ENCODE results near the gene DCC. TPM values are rescaled to one million over a fixed set of nuclear protein-coding genes. Genes with fewer than 3 reads are reported as not detected.

Gene DCC
- total RNA-seq, 1 donor from 2014 or later = not detected

- Mint-ChIP-seq H3K4me1 (ENCODE audit: low read depth) (no peaks in the 10 kb centered on the region), H3K36me3 (ENCODE audit: low read depth) (no peaks in the 10 kb centered on the region), H3K9me3 (ENCODE audit: low read depth) (peaks cover 2% of the 10 kb centered on the region), H3K27me3 (ENCODE audit: low read depth) (no peaks in the 10 kb centered on the region), H3K4me3 (ENCODE audit: unreplicated experiment) (no peak overlapping the region), H3K27ac (ENCODE audit: unreplicated experiment) (no peak overlapping the region)
- no peak for TF ChIP-seq CTCF (IDR thresholded peaks at IDR 0.05)
- DNase-seq (ENCODE audit: low spot score) = no peak
These were observed 1194.2 kb downstream of the DCC start for GRCh38 chr18:53534203-53534602.

- no peak for DNase-seq (ENCODE audit: low spot score)
These were observed 1194.7 kb downstream of the DCC start for GRCh38 chr18:53534695-53535094.

GRCh38 chr18:53536908-53537307 lies 1196.9 kb downstream of the DCC start:
- TF ChIP-seq CTCF (IDR thresholded peaks at IDR 0.05) = no peak
- peaks cover 2% of the 10 kb centered on the region for H3K9me3 Mint-ChIP-seq (ENCODE audit: low read depth)

More at GRCh38 chr18:53534695-53535094, 1194.7 kb downstream of the DCC start:
- H3K4me3 Mint-ChIP-seq (ENCODE audit: unreplicated experiment) = no peak overlapping the region
- no peaks in the 10 kb centered on the region for H3K27me3 Mint-ChIP-seq (ENCODE audit: low read depth)
- no peaks in the 10 kb centered on the region for H3K36me3 Mint-ChIP-seq (ENCODE audit: low read depth)
- no peak for TF ChIP-seq CTCF (IDR thresholded peaks at IDR 0.05)
- no peak overlapping the region for H3K27ac Mint-ChIP-seq (ENCODE audit: unreplicated experiment)
- peaks cover 2% of the 10 kb centered on the region for H3K9me3 Mint-ChIP-seq (ENCODE audit: low read depth)
- H3K4me1 Mint-ChIP-seq (ENCODE audit: low read depth) = no peaks in the 10 kb centered on the region

GRCh38 chr18:53541924-53542323 lies 1201.9 kb downstream of the DCC start:
- DNase-seq (ENCODE audit: low spot score) = no peak
- no peaks in the 10 kb centered on the region for H3K4me1 Mint-ChIP-seq (ENCODE audit: low read depth)

More at GRCh38 chr18:53536908-53537307, 1196.9 kb downstream of the DCC start:
- H3K27me3 Mint-ChIP-seq (ENCODE audit: low read depth) = no peaks in the 10 kb centered on the region
- no peak overlapping the region for H3K4me3 Mint-ChIP-seq (ENCODE audit: unreplicated experiment)
- no peak overlapping the region for H3K27ac Mint-ChIP-seq (ENCODE audit: unreplicated experiment)
- H3K4me1 Mint-ChIP-seq (ENCODE audit: low read depth) = no peaks in the 10 kb centered on the region
- no peak for DNase-seq (ENCODE audit: low spot score)
- no peaks in the 10 kb centered on the region for H3K36me3 Mint-ChIP-seq (ENCODE audit: low read depth)

GRCh38 chr18:53543711-53544110 lies 1203.7 kb downstream of the DCC start:
- Mint-ChIP-seq H3K27me3 (ENCODE audit: low read depth) (no peaks in the 10 kb centered on the region), H3K9me3 (ENCODE audit: low read depth) (peaks cover 3% of the 10 kb centered on the region), H3K27ac (ENCODE audit: unreplicated experiment) (no peak overlapping the region), H3K4me3 (ENCODE audit: unreplicated experiment) (no peak overlapping the region), H3K4me1 (ENCODE audit: low read depth) (no peaks in the 10 kb centered on the region), H3K36me3 (ENCODE audit: low read depth) (no peaks in the 10 kb centered on the region)
- TF ChIP-seq CTCF (IDR thresholded peaks at IDR 0.05) = no peak
- no peak for DNase-seq (ENCODE audit: low spot score)

More at GRCh38 chr18:53541924-53542323, 1201.9 kb downstream of the DCC start:
- no peaks in the 10 kb centered on the region for H3K27me3 Mint-ChIP-seq (ENCODE audit: low read depth)
- TF ChIP-seq CTCF (IDR thresholded peaks at IDR 0.05) = no peak
- no peaks in the 10 kb centered on the region for H3K36me3 Mint-ChIP-seq (ENCODE audit: low read depth)
- no peak overlapping the region for H3K27ac Mint-ChIP-seq (ENCODE audit: unreplicated experiment)
- H3K4me3 Mint-ChIP-seq (ENCODE audit: unreplicated experiment) = no peak overlapping the region
- H3K9me3 Mint-ChIP-seq (ENCODE audit: low read depth) = peaks cover 3% of the 10 kb centered on the region

Measured in chondrocyte (in vitro differentiated cells).